ENCODE data around the gene SCD. TPM values are rescaled to one million over a fixed set of nuclear protein-coding genes. Genes with fewer than 3 reads are reported as not detected.

SCD gene
- total and polyA plus RNA-seq, 2 of the 13 experiments (the other 11 are each of a cell fraction or from before 2014, with no cell fraction given) = 492 to 512 TPM

DNA sequence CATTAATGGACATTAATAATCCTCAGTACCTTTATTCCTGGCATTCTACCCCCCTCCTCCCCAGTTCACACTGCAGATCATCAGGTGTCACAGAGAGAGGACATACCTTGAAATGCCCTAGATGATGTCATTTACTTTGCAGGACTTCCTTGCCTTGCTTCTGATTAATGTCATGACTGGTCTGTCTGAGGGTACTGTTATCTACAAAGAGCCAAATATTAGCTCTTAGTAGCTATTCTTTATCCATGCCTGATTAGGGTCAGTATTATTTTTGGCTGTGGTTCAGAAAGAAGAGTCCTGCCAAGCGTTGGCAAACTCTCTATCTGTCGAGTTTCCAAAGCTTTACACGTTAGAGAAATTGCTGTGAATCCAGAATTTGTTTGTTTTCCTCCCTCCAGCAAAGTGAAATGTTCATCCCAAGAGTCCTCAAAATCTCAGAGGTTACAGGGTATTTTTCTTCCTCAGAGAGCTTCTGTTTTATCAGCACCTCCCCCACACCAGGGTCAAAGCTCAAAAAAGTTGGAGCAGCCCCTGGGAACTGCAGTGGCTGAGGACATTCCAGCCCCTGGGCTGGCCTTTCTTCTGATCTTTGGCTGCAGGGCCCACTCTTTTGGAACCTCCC, 12.6 kb downstream of the SCD start (continued):
- TF ChIP-seq ZMAT5 (CRISPR knock-in tag; IDR thresholded peaks at IDR 0.05; ENCODE audit: borderline replicate concordance, low read depth) (no peak), ZFP36L2 (CRISPR knock-in tag; IDR thresholded peaks at IDR 0.05) (no peak), ZNF264 (CRISPR knock-in tag; IDR thresholded peaks at IDR 0.05) (peak; percentile 60; the same call in 1 of the 2 replicates), NCOA2 (CRISPR knock-in tag; IDR thresholded peaks at IDR 0.05) (peak; percentile 54; the same call in 1 of the 2 replicates), MTF2 (CRISPR knock-in tag; IDR thresholded peaks at IDR 0.05; ENCODE audit: borderline replicate concordance) (no peak), ZFX (CRISPR knock-in tag; IDR thresholded peaks at IDR 0.05; ENCODE audit: low read depth) (peak; percentile 31; the same call in 1 of the 2 replicates), ZNF121 (CRISPR knock-in tag; IDR thresholded peaks at IDR 0.05) (no peak), ARNT (IDR thresholded peaks at IDR 0.05) (no peak), ZNF790 (CRISPR knock-in tag; IDR thresholded peaks at IDR 0.05; ENCODE audit: borderline replicate concordance) (no peak), GATAD2A (CRISPR knock-in tag; IDR thresholded peaks at IDR 0.05) (peak; percentile 72), PITX1 (CRISPR knock-in tag; IDR thresholded peaks at IDR 0.05) (0 out of 2 replicates have a peak, but pooled peaks have one; percentile 35), MLX (CRISPR knock-in tag; IDR thresholded peaks at IDR 0.05) (0 out of 2 replicates have a peak, but pooled peaks have one; percentile 39), ZNF430 (CRISPR knock-in tag; IDR thresholded peaks at IDR 0.05) (0 out of 2 replicates have a peak, but pooled peaks have one; percentile 26), TOPORS (CRISPR knock-in tag; IDR thresholded peaks at IDR 0.05) (no peak), ZNF24 (IDR thresholded peaks at IDR 0.05) (no peak), ZMAT3 (CRISPR knock-in tag; conservative IDR thresholded peaks at IDR 0.05) (peak; percentile 56; the same call in 1 of the 2 replicates), ZNF629 (CRISPR knock-in tag; conservative IDR thresholded peaks at IDR 0.05) (0 out of 2 replicates have a peak, but pooled peaks have one; percentile 12), FOXP1 (IDR thresholded peaks at IDR 0.05) (no peak), FOXP1 (CRISPR knock-in tag; IDR thresholded peaks at IDR 0.05) (0 out of 2 replicates have a peak, but pooled peaks have one; percentile 21), MED1 (CRISPR knock-in tag; IDR thresholded peaks at IDR 0.05) (peak; percentile 64; the same call in 1 of the 2 replicates), ZNF704 (CRISPR knock-in tag; IDR thresholded peaks at IDR 0.05; ENCODE audit: borderline replicate concordance) (no peak), PHF21A (CRISPR knock-in tag; IDR thresholded peaks at IDR 0.05) (0 out of 2 replicates have a peak, but pooled peaks have one; percentile 75), TCF7 (IDR thresholded peaks at IDR 0.05; ENCODE audit: low read depth) (peak; percentile 7; the same call in 1 of the 2 replicates), NFYB (CRISPR knock-in tag; IDR thresholded peaks at IDR 0.05) (peak; percentile 18; the same call in 1 of the 2 replicates), PRDM10 (CRISPR knock-in tag; IDR thresholded peaks at IDR 0.05; ENCODE audit: low read depth) (peak; percentile 23; the same call in 1 of the 2 replicates)
